Spleen (tissue), 7 donors: Measurements from ENCODE around the gene AKAP6.

Source experiments
- POLR2A ChIP-seq, 3 donors: fragments of 450-650 bp; IDR thresholded peaks; one replicate each; pipeline ENCODE4 v1.5.1; 2017; ENCODE audit warnings: antibody characterized with exemption in 3 of 3, mild to moderate bottlenecking in 1 of 3
- TF ChIP-seq, protein P1 (sequence below), 11 experiments: fragments of 200-600 bp in 7 of 11; fragments of 450-650 bp in 4 of 11; sonication (generic) in 4 of 11; IDR thresholded peaks in 8 of 11; conservative IDR thresholded peaks in 3 of 11; 1 replicate in 7 of 11; 2 replicates in 4 of 11; pipeline versions ENCODE4 v1.4.0 to v1.8.0; 2016 to 2021; ENCODE audit warnings: antibody characterized with exemption in 11 of 11, inconsistent platforms in 4 of 11, mild to moderate bottlenecking in 1 of 11
- donor health status: DM: no; HTN: no; CAD: no; lungs with moderate emphysema.
- donor health status: DM: no; HTN: no; CAD: no.
- donor health status: DM: no; HTN: no; CAD: no.

DNA sequence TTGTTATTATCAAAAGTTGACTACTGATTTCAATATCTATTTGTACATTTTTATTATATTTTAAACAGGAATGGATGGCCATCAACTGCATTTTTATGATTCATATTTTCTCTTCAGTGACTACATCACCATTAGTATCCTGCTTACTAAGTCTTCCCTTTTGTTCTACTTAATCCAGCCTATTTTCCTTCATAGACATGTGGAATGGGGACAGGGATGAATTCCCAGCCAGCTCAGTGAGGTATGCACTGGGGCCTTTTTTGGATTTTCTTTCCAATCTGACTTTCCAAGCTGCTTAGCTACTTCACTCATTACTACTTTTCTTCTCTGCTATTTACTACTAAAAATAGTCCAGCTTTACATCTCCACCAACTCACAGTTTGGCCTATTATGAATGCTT, 38.4 kb downstream of the AKAP6 start:
- TF ChIP-seq, protein P1, sequence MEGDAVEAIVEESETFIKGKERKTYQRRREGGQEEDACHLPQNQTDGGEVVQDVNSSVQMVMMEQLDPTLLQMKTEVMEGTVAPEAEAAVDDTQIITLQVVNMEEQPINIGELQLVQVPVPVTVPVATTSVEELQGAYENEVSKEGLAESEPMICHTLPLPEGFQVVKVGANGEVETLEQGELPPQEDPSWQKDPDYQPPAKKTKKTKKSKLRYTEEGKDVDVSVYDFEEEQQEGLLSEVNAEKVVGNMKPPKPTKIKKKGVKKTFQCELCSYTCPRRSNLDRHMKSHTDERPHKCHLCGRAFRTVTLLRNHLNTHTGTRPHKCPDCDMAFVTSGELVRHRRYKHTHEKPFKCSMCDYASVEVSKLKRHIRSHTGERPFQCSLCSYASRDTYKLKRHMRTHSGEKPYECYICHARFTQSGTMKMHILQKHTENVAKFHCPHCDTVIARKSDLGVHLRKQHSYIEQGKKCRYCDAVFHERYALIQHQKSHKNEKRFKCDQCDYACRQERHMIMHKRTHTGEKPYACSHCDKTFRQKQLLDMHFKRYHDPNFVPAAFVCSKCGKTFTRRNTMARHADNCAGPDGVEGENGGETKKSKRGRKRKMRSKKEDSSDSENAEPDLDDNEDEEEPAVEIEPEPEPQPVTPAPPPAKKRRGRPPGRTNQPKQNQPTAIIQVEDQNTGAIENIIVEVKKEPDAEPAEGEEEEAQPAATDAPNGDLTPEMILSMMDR (IDR thresholded peaks at IDR 0.05 in 8 of 11, conservative IDR thresholded peaks at IDR 0.05 in 3 of 11) = no peak
- TF ChIP-seq POLR2A (IDR thresholded peaks at IDR 0.05) = no peak
